Measurements from ENCODE around the gene LUM. TPM values are rescaled to one million over a fixed set of nuclear protein-coding genes. Genes with fewer than 3 reads are reported as not detected.
A peak's percentile ranks its signal among the peaks of the same experiment; 100 is the strongest.

LUM gene
- total RNA-seq, result 10 to 100 TPM; 36.6 to 83.5 (median 63.7) TPM

- DNase-seq (ENCODE audit: extremely low spot score), result no peak
- no peaks in the 10 kb centered on the region for H3K27me3 ChIP-seq
- peaks cover 0 to 9% (median 6%) of the 10 kb centered on the region in 4 donors for H3K4me1 ChIP-seq
- TF ChIP-seq, protein P1, sequence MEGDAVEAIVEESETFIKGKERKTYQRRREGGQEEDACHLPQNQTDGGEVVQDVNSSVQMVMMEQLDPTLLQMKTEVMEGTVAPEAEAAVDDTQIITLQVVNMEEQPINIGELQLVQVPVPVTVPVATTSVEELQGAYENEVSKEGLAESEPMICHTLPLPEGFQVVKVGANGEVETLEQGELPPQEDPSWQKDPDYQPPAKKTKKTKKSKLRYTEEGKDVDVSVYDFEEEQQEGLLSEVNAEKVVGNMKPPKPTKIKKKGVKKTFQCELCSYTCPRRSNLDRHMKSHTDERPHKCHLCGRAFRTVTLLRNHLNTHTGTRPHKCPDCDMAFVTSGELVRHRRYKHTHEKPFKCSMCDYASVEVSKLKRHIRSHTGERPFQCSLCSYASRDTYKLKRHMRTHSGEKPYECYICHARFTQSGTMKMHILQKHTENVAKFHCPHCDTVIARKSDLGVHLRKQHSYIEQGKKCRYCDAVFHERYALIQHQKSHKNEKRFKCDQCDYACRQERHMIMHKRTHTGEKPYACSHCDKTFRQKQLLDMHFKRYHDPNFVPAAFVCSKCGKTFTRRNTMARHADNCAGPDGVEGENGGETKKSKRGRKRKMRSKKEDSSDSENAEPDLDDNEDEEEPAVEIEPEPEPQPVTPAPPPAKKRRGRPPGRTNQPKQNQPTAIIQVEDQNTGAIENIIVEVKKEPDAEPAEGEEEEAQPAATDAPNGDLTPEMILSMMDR (IDR thresholded peaks at IDR 0.05), result no peak
- TF ChIP-seq POLR2AphosphoS5 (IDR thresholded peaks at IDR 0.05) (peak in 1 of 2 donors; percentile 8), POLR2A (IDR thresholded peaks at IDR 0.05; ENCODE audit: low read depth) (no peak), EP300 (IDR thresholded peaks at IDR 0.05) (no peak)
- WGBS, result 50% methylated on average over 7 of the region's 7 CpGs
- intact Hi-C loops (cut with DNase I), result no loop called here
- no peaks in the 10 kb centered on the region for H3K36me3 ChIP-seq
- no peaks in the 10 kb centered on the region for H3K9me3 ChIP-seq
- peak within 1 kb of the TSS; percentile 19 to 46 (median 38) for H3K4me3 ChIP-seq
- peak within 1 kb of the TSS in 3 of 4 donors; percentile 23 to 47 (median 39) for H3K27ac ChIP-seq (replicated peaks in 1 of 4)
These were observed at the start of gene LUM for GRCh38 chr12:91111366-91112325. TSS of gene LUM (minus strand) at chr12:91111494. CDS start at chr12:91108979, 2,515 bp downstream.

DNA sequence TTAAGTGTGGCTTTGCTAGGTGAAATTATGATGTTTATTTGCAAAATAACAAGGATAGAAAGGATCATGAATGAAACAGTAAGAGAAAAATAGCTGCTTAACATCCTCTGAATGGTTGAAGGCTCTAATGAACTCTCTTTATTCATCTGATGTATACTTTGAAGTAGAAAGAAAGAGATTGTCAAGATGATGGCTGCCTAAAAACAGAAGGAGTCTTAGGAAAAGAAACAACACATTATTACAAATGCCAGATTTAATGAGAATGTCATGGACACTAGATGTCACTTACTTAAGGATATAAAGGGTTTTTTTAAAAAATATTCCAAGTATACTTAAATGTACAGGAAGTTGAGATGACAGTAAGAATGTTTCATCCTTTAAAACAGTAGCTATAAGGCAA is 49.7 kb upstream of the LUM start:
- Histone ChIP-seq H3K27me3 (no peaks in the 10 kb centered on the region), H3K4me3 (no peak overlapping the region), H3K9me3 (no peaks in the 10 kb centered on the region), H3K36me3 (peaks cover 0 to 6% (median 0%) of the 10 kb centered on the region in 4 donors), H3K4me1 (no peaks in the 10 kb centered on the region), H3K27ac (replicated peaks in 1 of 4) (no peak overlapping the region)
- intact Hi-C loops (cut with DNase I), result no loop called here
- DNase-seq (ENCODE audit: extremely low spot score), result no peak
- no peak for TF ChIP-seq POLR2AphosphoS5 (IDR thresholded peaks at IDR 0.05)

GRCh38 chr12:91155990-91156389 is 44.7 kb upstream of the LUM start:
- Histone ChIP-seq H3K27ac (replicated peaks in 1 of 4) (no peak overlapping the region), H3K27me3 (no peaks in the 10 kb centered on the region), H3K4me1 (no peaks in the 10 kb centered on the region), H3K9me3 (no peaks in the 10 kb centered on the region), H3K36me3 (peaks cover 0 to 8% (median 4%) of the 10 kb centered on the region in 4 donors), H3K4me3 (no peak overlapping the region)
- TF ChIP-seq POLR2AphosphoS5 (IDR thresholded peaks at IDR 0.05) (no peak), EP300 (IDR thresholded peaks at IDR 0.05) (no peak), POLR2A (IDR thresholded peaks at IDR 0.05; ENCODE audit: low read depth) (no peak)
- TF ChIP-seq, protein P1 (IDR thresholded peaks at IDR 0.05), result no peak
- 71% methylated on average over 2 of the region's 2 CpGs for WGBS
- intact Hi-C loops (cut with DNase I), result no loop called here
- DNase-seq (ENCODE audit: extremely low spot score), result no peak

DNA sequence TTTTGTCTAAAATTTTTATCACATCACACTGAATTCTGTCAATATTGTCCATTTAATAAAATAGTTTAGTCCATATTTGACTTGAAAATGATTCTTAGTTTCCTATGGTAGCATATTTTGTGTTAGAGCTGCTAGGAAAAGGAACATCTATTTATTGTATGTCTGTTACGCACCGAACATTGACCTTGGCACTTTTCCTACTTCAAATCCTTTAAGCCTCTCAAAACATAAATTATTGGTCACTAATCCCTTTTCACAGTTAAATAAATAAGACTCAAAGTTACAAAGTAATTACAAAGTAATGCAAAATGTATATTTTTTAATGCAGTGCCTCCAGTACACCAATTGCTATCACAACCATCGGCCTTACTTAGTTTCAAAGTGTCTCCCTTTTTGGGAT is 42.8 kb upstream of the LUM start:
- Histone ChIP-seq H3K9me3 (no peaks in the 10 kb centered on the region), H3K27me3 (no peaks in the 10 kb centered on the region), H3K27ac (replicated peaks in 1 of 4) (no peak overlapping the region), H3K36me3 (peaks cover 0 to 14% (median 5%) of the 10 kb centered on the region in 4 donors), H3K4me1 (no peaks in the 10 kb centered on the region), H3K4me3 (no peak overlapping the region)
- DNase-seq (ENCODE audit: extremely low spot score), result no peak
- intact Hi-C loops (cut with DNase I), result no loop called here
- TF ChIP-seq POLR2A (IDR thresholded peaks at IDR 0.05; ENCODE audit: low read depth) (no peak), EP300 (IDR thresholded peaks at IDR 0.05) (no peak), POLR2AphosphoS5 (IDR thresholded peaks at IDR 0.05) (no peak)
- TF ChIP-seq, protein P1 (IDR thresholded peaks at IDR 0.05), result no peak
- 68% methylated on average over 3 of the region's 3 CpGs for WGBS

- H3K4me1 ChIP-seq, result peaks cover 0 to 38% (median 16%) of the 10 kb centered on the region in 4 donors
- TF ChIP-seq, protein P1 (IDR thresholded peaks at IDR 0.05), result no peak
- TF ChIP-seq EP300 (IDR thresholded peaks at IDR 0.05) (no peak), POLR2AphosphoS5 (IDR thresholded peaks at IDR 0.05) (no peak), POLR2A (IDR thresholded peaks at IDR 0.05; ENCODE audit: low read depth) (no peak)
- 97% methylated on average over 2 of the region's 2 CpGs for WGBS
- H3K9me3 ChIP-seq, result no peaks in the 10 kb centered on the region
- no peak for DNase-seq (ENCODE audit: extremely low spot score)
- intact Hi-C loops (cut with DNase I), result no loop called here
- H3K27me3 ChIP-seq, result no peaks in the 10 kb centered on the region
- no peak overlapping the region for H3K4me3 ChIP-seq
- no peak overlapping the region for H3K27ac ChIP-seq (replicated peaks in 1 of 4)
- peaks cover 0 to 7% (median 0%) of the 10 kb centered on the region in 4 donors for H3K36me3 ChIP-seq
These were observed 32.8 kb upstream of the LUM start for GRCh38 chr12:91144053-91144452.
